Astrocyte of the cerebellum (primary cell): ENCODE results near the gene ZMIZ1.

Source experiments
- DNase-seq: peaks from one replicate; pipeline ENCODE4 v3.0.0-alpha.2; 2011; ENCODE audit warnings: low read depth
- H3K4me3 ChIP-seq: 2 replicates; pipeline ENCODE4 v1.5.1; 2011; ENCODE audit warnings: mild to moderate bottlenecking, low read depth, low read length, moderate library complexity
- in situ Hi-C: cut with HindIII; loops from 2 replicates; pipeline ENCODE4 v1.10.0; 2017; ENCODE audit warnings: low sequenced_read_pairs
- TF ChIP-seq, protein P1 (sequence below): IDR thresholded peaks from 2 replicates; pipeline ENCODE4 v1.5.1; 2012; ENCODE audit warnings: low read length, low read depth, moderate library complexity, mild to moderate bottlenecking; ENCODE audit errors: missing control alignments

Gene ZMIZ1

GRCh38 chr10:79286318-79286951 lies 217.7 kb downstream of the ZMIZ1 start:
- TF ChIP-seq, protein P1, sequence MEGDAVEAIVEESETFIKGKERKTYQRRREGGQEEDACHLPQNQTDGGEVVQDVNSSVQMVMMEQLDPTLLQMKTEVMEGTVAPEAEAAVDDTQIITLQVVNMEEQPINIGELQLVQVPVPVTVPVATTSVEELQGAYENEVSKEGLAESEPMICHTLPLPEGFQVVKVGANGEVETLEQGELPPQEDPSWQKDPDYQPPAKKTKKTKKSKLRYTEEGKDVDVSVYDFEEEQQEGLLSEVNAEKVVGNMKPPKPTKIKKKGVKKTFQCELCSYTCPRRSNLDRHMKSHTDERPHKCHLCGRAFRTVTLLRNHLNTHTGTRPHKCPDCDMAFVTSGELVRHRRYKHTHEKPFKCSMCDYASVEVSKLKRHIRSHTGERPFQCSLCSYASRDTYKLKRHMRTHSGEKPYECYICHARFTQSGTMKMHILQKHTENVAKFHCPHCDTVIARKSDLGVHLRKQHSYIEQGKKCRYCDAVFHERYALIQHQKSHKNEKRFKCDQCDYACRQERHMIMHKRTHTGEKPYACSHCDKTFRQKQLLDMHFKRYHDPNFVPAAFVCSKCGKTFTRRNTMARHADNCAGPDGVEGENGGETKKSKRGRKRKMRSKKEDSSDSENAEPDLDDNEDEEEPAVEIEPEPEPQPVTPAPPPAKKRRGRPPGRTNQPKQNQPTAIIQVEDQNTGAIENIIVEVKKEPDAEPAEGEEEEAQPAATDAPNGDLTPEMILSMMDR, result no peak
- no peak for DNase-seq
- in situ Hi-C loops, result no loop called here
- H3K4me3 ChIP-seq, result no peak overlapping the region

GRCh38 chr10:79287973-79288723 lies 219.4 kb downstream of the ZMIZ1 start:
- H3K4me3 ChIP-seq, result no peak overlapping the region
- TF ChIP-seq, protein P1, result no peak
- DNase-seq, result no peak
- in situ Hi-C loops, result no loop called here

DNA sequence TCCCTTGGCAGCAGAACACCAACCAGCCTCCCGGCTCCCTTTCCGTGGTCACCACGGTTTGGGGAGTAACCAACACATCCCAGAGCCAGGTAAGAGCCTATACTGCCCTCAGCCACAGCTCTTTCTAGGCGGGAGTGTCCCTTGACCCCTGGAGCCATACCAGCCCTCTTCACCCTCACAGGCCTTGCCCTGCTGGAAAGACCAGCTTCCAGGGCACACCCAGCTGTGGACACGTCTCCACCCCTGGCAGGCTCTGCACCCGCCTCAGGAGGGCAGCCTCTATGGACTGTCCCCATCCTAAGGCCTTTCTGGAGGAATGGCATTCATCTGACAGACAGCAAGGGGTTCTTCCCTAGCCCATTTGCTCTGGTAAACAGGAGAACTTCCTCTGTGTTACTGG lies 221.0 kb downstream of the ZMIZ1 start:
- no peak for DNase-seq
- in situ Hi-C loops, result no loop called here
- H3K4me3 ChIP-seq, result no peak overlapping the region
- TF ChIP-seq, protein P1, result no peak

DNA sequence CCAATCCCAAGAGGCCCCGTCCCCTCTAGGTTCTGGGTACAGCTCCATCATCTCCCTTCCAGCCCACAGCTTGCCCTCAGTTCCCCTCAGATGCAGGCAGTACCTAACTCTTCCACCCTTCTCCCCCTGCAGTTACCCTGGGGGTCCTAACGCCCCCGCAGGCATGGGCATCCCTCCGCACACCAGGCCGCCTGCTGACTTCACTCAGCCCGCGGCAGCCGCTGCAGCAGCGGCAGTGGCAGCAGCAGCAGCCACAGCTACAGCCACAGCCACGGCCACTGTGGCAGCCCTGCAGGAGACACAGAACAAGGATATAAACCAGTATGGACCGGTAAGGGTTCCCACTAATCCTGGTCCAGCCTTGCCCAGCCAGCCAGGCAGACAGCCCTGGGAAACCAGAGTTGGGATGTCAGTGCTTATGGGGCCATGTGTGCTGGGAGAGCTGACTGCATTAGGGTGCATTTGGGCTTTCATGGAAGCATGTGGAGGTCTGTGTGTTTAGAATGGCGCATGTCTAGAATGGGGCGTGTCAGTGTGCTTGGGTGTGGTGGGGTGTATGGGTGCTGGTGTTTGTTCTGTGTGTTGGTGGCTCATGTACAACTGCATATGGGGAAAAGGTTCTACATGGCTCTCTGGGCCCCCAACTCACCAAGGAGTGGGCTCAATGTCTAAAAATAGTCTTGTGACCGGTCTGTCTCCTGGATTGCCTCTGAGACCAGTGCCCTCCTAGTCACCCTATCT lies 223.4 kb downstream of the ZMIZ1 start:
- no peak for DNase-seq
- TF ChIP-seq, protein P1, result no peak
- no peak overlapping the region for H3K4me3 ChIP-seq
- in situ Hi-C loops, result no loop called here

DNA sequence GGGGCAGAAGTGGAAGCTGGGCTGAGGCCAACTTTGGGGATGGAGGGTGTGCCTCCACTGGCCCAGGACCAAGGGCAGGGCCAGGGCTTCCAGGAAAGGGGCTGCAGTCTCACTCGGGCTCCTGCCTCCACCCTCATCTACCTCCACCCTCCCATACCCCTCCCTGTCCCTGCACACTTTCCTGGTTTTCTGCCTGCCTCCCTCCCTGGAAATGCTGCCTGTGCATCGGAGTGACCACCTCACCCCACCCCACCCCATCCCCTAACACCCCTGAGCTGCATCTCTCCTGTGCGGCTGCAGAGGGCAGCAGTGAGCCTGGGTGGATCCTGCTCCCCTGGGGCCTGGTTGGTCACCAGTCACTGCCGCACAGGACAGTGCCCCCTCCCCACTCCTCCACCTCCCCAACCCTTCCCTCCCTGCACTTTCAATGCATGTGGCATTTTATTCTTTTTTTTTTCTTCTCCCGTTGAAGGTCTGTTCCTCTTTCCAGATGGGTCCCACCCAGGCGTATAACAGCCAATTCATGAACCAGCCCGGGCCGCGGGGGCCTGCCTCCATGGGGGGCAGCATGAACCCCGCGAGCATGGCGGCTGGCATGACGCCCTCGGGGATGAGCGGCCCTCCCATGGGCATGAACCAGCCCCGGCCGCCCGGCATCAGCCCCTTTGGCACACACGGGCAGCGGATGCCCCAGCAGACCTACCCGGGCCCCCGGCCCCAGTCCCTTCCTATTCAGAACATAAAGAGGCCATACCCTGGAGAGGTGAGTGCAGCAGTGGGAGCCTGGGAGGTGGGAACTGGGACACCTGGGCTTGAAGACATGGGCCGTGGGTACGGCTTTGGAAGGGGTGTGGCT lies 224.4 kb downstream of the ZMIZ1 start:
- TF ChIP-seq, protein P1, result peak; percentile 52
- DNase-seq, result no peak
- in situ Hi-C loops, result no loop called here

GRCh38 chr10:79293841-79294581 lies 225.2 kb downstream of the ZMIZ1 start:
- in situ Hi-C loops, result no loop called here
- DNase-seq, result no peak
- H3K4me3 ChIP-seq, result no peak overlapping the region
- TF ChIP-seq, protein P1, result no peak

More for the DNA sequence above, 224.4 kb downstream of the ZMIZ1 start:
- H3K4me3 ChIP-seq, result no peak overlapping the region
